RWPE2 (cell line): ENCODE data around the gene PDE4B.

ENCODE experiments used
- ATAC-seq: fragments of 200-7000 bp; cut with Tn5 transposase; 3 replicates; pipeline ENCODE4 v1.9.1; 2021; ENCODE audit warnings: low read depth
- DNase-seq: peaks from one replicate; pipeline ENCODE4 v3.0.0-alpha.2; 2020; ENCODE audit warnings: low spot score
- H3K27ac ChIP-seq: fragments of 450-650 bp; 2 replicates; pipeline ENCODE4 v1.5.1; 2017; ENCODE audit warnings: mild to moderate bottlenecking; ENCODE audit not compliant: poor library complexity, severe bottlenecking
- H3K27me3 ChIP-seq: fragments of 250-450 bp; sonication (Bioruptor Pico); 2 replicates; pipeline ENCODE4 v1.5.1; 2021; ENCODE audit warnings: mild to moderate bottlenecking, moderate library complexity; ENCODE audit not compliant: insufficient read depth, poor library complexity, severe bottlenecking
- H3K36me3 ChIP-seq: fragments of 250-450 bp; sonication (Bioruptor Pico); 2 replicates; pipeline ENCODE4 v1.5.1; 2020; ENCODE audit warnings: low read depth, mild to moderate bottlenecking, moderate library complexity
- H3K4me1 ChIP-seq: fragments of 250-450 bp; sonication (Bioruptor Pico); 2 replicates; pipeline ENCODE4 v1.5.1; 2021; ENCODE audit warnings: mild to moderate bottlenecking, moderate library complexity; ENCODE audit not compliant: insufficient read depth, poor library complexity, severe bottlenecking
- H3K4me3 ChIP-seq: fragments of 250-450 bp; sonication (Bioruptor Pico); 2 replicates; pipeline ENCODE4 v1.5.1; 2021; ENCODE audit warnings: mild to moderate bottlenecking, moderate library complexity; ENCODE audit not compliant: severe bottlenecking
- H3K9me3 ChIP-seq: fragments of 250-450 bp; sonication (Bioruptor Pico); 2 replicates; pipeline ENCODE4 v1.5.1; 2021; ENCODE audit warnings: mild to moderate bottlenecking, moderate library complexity; ENCODE audit not compliant: severe bottlenecking
- TF ChIP-seq, protein P1 (sequence below): fragments of 450-650 bp; IDR thresholded peaks from one replicate; pipeline ENCODE4 v1.5.1; 2017; ENCODE audit warnings: mild to moderate bottlenecking, moderate library complexity; ENCODE audit not compliant: poor library complexity, severe bottlenecking

PDE4B gene

DNA sequence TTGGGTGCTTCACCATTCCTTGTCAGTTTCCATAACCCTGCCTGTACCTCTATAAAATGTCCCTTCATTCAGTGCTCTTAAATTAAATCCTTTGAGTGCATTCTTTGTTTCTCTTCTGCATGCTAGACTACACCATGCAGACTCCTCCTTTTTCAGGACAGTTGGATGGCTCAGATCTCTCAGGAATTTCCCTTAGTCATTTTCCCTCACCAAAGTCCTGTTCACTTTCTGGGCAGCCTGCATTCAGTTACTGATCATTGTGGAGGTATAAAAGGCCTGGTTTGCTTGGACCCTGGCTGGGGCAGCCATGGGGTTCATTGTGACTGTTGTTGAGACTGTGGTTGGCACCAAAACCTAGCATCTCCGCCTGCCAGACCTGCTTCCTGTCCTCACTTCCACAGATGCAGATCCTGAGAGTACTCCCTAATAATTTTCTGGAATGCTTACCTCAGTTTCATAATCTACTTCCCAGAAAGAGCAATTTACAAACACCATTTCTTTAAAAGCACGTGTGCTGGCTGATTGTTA is 88.4 kb downstream of the PDE4B start:
- no peaks in the 10 kb centered on the region for H3K27me3 ChIP-seq
- DNase-seq (no peak), ATAC-seq (no peak)
- H3K9me3 ChIP-seq: no peaks in the 10 kb centered on the region
- H3K36me3 ChIP-seq: no peaks in the 10 kb centered on the region
- TF ChIP-seq, protein P1, sequence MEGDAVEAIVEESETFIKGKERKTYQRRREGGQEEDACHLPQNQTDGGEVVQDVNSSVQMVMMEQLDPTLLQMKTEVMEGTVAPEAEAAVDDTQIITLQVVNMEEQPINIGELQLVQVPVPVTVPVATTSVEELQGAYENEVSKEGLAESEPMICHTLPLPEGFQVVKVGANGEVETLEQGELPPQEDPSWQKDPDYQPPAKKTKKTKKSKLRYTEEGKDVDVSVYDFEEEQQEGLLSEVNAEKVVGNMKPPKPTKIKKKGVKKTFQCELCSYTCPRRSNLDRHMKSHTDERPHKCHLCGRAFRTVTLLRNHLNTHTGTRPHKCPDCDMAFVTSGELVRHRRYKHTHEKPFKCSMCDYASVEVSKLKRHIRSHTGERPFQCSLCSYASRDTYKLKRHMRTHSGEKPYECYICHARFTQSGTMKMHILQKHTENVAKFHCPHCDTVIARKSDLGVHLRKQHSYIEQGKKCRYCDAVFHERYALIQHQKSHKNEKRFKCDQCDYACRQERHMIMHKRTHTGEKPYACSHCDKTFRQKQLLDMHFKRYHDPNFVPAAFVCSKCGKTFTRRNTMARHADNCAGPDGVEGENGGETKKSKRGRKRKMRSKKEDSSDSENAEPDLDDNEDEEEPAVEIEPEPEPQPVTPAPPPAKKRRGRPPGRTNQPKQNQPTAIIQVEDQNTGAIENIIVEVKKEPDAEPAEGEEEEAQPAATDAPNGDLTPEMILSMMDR: no peak
- no peak overlapping the region for H3K27ac ChIP-seq
- no peaks in the 10 kb centered on the region for H3K4me1 ChIP-seq
- no peak overlapping the region for H3K4me3 ChIP-seq

DNA sequence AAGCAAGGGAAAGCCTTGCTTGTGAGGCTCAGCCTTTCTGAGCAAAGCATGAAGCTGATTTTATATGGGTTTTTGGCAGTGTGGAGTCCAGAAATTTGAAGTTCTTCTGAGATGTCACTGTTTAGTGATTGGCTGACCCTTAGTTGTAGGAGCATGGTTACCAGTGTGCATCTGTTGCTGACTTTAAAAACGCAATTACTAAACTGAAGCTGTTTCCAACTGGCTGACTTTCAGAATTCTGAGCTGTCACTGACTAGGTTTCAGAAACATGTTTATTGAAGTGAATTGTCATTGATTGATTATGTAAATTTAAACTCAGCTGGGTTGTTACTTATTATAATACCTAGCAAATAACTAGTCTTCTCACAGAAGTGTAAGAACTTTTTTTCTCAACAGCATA is 89.4 kb downstream of the PDE4B start:
- Histone ChIP-seq H3K36me3 (no peaks in the 10 kb centered on the region), H3K27me3 (no peaks in the 10 kb centered on the region), H3K9me3 (no peaks in the 10 kb centered on the region), H3K27ac (no peak overlapping the region), H3K4me1 (no peaks in the 10 kb centered on the region), H3K4me3 (no peak overlapping the region)
- DNase-seq (no peak), ATAC-seq (no peak)
- TF ChIP-seq, protein P1: no peak

DNA sequence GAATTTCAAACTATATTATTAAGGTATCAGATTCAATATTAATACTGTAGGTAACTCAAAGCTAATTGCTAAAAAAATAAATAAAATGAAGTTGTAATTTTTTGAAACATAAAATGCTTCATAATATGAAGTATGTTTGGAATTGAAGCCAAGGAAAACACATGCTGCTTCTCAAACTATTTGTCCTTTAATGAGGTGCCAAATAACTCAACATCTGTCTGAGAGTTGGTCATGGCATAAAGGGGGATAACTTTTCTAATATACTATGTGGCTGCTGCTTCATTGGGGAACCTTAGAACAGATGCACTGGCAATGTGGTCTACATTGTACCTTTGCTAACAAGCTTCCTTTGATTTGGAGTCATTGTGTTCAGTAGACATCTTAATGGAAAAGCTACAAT is 96.7 kb downstream of the PDE4B start:
- TF ChIP-seq, protein P1: no peak
- H3K36me3 ChIP-seq: no peaks in the 10 kb centered on the region
- H3K4me3 ChIP-seq: no peak overlapping the region
- no peaks in the 10 kb centered on the region for H3K4me1 ChIP-seq
- ATAC-seq (no peak), DNase-seq (no peak)
- no peak overlapping the region for H3K27ac ChIP-seq
- H3K27me3 ChIP-seq: no peaks in the 10 kb centered on the region
- no peaks in the 10 kb centered on the region for H3K9me3 ChIP-seq

DNA sequence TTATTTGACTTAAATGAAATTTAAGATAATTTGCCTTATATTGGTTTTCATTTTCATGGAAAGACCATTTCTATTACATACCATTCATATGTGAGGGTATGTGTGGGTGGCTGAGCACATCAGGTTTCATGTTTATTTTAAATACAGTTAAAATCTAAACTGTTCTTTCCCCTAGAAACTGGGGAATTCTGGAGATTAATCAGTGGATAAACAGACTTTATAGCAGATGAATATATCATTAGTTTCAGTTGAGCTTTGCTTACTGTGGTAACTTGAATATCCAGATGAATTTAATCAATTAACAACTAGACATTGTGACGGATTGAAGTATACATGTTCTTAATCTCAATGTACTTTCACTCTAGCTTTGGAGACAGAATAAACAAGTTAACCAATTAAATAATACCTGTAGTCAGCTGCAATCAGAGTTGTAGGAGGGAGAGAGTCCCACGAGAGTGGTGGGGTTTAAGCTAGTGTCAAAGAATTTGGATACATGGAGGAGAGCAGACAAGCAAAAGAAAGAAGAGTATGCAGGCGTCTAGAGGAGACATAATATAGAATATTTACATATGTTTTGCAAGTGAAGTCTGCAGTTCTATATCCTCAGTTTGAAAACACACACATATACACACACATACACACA is 97.6 kb downstream of the PDE4B start:
- Histone ChIP-seq H3K9me3 (no peaks in the 10 kb centered on the region), H3K36me3 (no peaks in the 10 kb centered on the region), H3K27ac (no peak overlapping the region), H3K4me1 (no peaks in the 10 kb centered on the region), H3K27me3 (no peaks in the 10 kb centered on the region), H3K4me3 (no peak overlapping the region)
- DNase-seq (no peak), ATAC-seq (no peak)
- TF ChIP-seq, protein P1: no peak
